Pancreas (tissue), 10 donors: Measurements from ENCODE around the gene SLC35E2B. TPM values are rescaled to one million over a fixed set of nuclear protein-coding genes. Genes with fewer than 3 reads are reported as not detected.

ENCODE experiments used
- ATAC-seq, 4 donors: fragments of 200-7000 bp; cut with Tn5 transposase; one replicate each; pipeline versions ENCODE4 v1.8.0 to v1.9.1; 2020; ENCODE audit warnings: mild to moderate bottlenecking in 4 of 4, moderate library complexity in 4 of 4
- DNase-seq, 6 donors: peaks; one replicate each; pipeline ENCODE4 v3.0.0-alpha.2; 2020
- FAIRE-seq: peaks from 2 replicates; lab custom pipeline; 2012; peaks lifted over from hg19 to GRCh38; lab: Jason Lieb, UNC
- H3K27ac ChIP-seq, 4 donors: fragments of 200-600 bp; sonication (generic); 1 replicate in 3 of 4; 2 replicates in 1 of 4; pipeline versions ENCODE4 v1.5.0 to v1.8.0; 2020
- H3K27me3 ChIP-seq, 4 donors: fragments of 200-600 bp; one replicate each; pipeline ENCODE4 v1.8.0; 2021
- H3K36me3 ChIP-seq, 3 donors: fragments of 200-600 bp; sonication (generic) in 1 of 3; one replicate each; pipeline versions ENCODE4 v1.5.0 to v1.8.0; 2020 to 2021
- H3K4me1 ChIP-seq, 3 donors: fragments of 200-600 bp; one replicate each; pipeline ENCODE4 v1.8.0; 2021
- H3K4me3 ChIP-seq, 4 donors: fragments of 200-600 bp; sonication (generic) in 2 of 4; one replicate each; pipeline versions ENCODE4 v1.5.0 to v1.8.0; 2020 to 2021
- H3K9me3 ChIP-seq, 4 donors: fragments of 200-600 bp; one replicate each; pipeline ENCODE4 v1.8.0; 2021
- WGBS, 2 donors: extraction: QIAGEN DNeasy Blood & Tissue Kit; methylation state at CpG; one replicate each; pipeline ENCODE4 v1.1.7; 2013; 5-methylcytosine and 5-hydroxymethylcytosine counted together
- intact Hi-C, 3 donors: fragments of 100-400 bp; cut with DNase I; formaldehyde crosslinking; loops; one replicate each; pipeline versions ENCODE4 v1.11.1 to v1.14.2; 2022
- polyA plus RNA-seq, 2 donors: library from polyadenylated mRNA; stranded (reverse); fragments of 200-250 nt; gene quantifications; one replicate each; pipeline ENCODE4 v1.2.3, GENCODE V29; 2013
- total RNA-seq, 6 donors: library from RNA; stranded (reverse); fragmentation: NEBNext Ultra II Directional in 4 of 6; extraction: Animal tissue kit (Norgen Biotek cat#: 25700) in 4 of 6; gene quantifications; one replicate each; pipeline versions ENCODE4 v1.2.1 to v1.2.4, GENCODE V29; 2021 to 2023
- TF ChIP-seq, protein P1 (sequence below), 4 donors: fragments of 200-600 bp; sonication (generic) in 3 of 4; IDR thresholded peaks; one replicate each; pipeline versions ENCODE4 v1.5.0 to v1.8.0; 2021; ENCODE audit warnings: antibody characterized with exemption in 4 of 4
- donor health status: healthy with polysubstance abuse.
- donor health status: DM: no; HTN: no; CAD: no; lungs with moderate emphysema.
- donor health status: DM: no; HTN: no; CAD: no.
- donor health status: control.
- donor health status: control.
- donor health status: Bipolar disorder and iron deficiency.
- donor health status: DM: yes; HTN: yes; CAD: no.
- donor health status: DM: no; HTN: no; CAD: no.
- donor health status: DM: no; HTN: no; CAD: no.
- donor health status: DM: yes; HTN: yes; CAD: no.

SLC35E2B gene
- total and polyA plus RNA-seq, 8 donors: 12.1 to 45.4 (median 24.0) TPM

DNA sequence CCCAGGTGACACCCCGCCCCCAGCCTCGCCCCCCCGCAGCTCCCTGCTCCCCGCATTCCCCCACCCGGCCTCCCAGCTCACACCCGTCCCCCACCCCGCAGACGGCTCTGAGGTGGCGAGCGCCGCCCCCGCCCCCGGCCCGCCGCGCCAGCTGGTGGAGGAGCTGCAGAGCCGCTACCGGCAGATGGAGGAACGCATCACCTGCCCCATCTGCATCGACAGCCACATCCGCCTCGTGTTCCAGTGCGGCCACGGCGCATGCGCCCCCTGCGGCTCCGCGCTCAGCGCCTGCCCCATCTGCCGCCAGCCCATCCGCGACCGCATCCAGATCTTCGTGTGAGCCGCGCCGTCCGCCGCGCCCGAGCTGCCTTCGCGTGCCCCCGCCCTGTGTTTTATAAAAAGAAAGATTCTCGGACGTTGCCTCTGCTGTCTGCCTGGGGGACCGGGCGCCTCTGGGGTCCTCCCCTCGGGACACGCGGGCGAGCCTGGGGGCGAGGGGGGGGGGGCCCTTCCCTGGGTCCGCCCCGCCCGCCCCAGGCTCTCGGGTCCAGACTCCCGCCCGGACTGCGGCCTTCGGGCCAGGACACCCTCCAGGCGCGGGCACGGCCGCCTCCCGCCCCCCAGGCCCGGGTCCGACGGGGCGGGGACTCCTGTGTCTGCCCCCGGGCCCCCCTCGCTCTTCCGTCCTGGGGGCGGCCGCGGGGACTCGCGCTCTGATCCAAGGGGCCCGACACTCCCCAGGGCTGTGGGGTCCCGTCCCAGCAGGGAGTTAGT is 62.2 kb downstream of the SLC35E2B start:
- peak in 4 of 6 donors; percentile 41 to 81 (median 58) for DNase-seq

DNA sequence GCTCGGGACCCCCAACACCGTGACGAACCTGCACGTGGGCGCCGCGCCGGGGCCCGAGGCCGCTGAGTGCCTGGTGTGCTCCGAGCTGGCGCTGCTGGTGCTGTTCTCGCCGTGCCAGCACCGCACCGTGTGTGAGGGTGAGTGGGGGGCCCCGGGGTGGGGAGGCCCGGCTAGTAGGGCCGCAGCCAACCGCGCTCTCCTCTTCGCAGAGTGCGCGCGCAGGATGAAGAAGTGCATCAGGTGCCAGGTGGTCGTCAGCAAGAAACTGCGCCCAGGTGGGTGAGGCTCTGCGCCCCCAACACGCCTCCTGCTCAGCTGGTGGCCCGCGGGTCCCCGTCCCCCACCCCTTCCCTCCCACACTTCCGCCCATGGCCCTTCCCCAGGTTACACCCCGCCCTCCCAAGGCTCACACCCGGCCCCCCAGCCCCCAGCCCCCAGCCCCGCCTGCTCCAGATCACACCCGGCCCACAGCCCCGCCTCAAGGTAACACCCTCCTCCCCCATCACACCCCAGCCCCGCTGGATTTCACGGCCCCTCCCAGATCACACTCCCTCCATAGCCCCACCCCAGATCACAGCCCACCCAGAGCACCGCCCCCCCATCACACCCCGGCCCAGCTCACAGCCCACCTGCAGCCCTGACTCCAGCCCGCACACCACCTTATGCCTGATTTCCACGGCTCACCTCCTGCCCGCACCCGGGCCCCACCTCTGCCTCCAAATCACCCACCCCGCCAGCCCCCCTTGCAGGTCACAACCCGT is 63.0 kb downstream of the SLC35E2B start:
- Histone ChIP-seq H3K36me3 (peaks cover 0 to 6% (median 0%) of the 10 kb centered on the region in 3 donors), H3K9me3 (no peaks in the 10 kb centered on the region), H3K4me3 (no peak overlapping the region), H3K27ac (no peak overlapping the region), H3K4me1 (no peaks in the 10 kb centered on the region), H3K27me3 (no peaks in the 10 kb centered on the region)
- ATAC-seq (peak in 1 of 4 donors; percentile 4), FAIRE-seq (no peak), DNase-seq (peak in 3 of 6 donors; percentile 26 to 64 (median 33))
- intact Hi-C loops: no loop called here
- WGBS, 2 donors: 85 to 91% methylated on average over 35 to 48 of the region's 48 CpGs
- TF ChIP-seq, protein P1, sequence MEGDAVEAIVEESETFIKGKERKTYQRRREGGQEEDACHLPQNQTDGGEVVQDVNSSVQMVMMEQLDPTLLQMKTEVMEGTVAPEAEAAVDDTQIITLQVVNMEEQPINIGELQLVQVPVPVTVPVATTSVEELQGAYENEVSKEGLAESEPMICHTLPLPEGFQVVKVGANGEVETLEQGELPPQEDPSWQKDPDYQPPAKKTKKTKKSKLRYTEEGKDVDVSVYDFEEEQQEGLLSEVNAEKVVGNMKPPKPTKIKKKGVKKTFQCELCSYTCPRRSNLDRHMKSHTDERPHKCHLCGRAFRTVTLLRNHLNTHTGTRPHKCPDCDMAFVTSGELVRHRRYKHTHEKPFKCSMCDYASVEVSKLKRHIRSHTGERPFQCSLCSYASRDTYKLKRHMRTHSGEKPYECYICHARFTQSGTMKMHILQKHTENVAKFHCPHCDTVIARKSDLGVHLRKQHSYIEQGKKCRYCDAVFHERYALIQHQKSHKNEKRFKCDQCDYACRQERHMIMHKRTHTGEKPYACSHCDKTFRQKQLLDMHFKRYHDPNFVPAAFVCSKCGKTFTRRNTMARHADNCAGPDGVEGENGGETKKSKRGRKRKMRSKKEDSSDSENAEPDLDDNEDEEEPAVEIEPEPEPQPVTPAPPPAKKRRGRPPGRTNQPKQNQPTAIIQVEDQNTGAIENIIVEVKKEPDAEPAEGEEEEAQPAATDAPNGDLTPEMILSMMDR (IDR thresholded peaks at IDR 0.05): no peak

More for the DNA sequence above, 62.2 kb downstream of the SLC35E2B start:
- peaks cover 0 to 6% (median 0%) of the 10 kb centered on the region in 3 donors for H3K36me3 ChIP-seq
- peak overlapping the region in 2 of 4 donors; percentile 33 to 44 for H3K27ac ChIP-seq
- FAIRE-seq: no peak
- intact Hi-C loops: no loop called here
- 69 to 81% methylated on average over 58 to 81 of the region's 81 CpGs for WGBS, 2 donors
- no peaks in the 10 kb centered on the region for H3K9me3 ChIP-seq
- ATAC-seq: peak in 3 of 4 donors; percentile 33 to 42 (median 39)
- peak overlapping the region in 1 of 4 donors; percentile 10 for H3K4me3 ChIP-seq
- no peaks in the 10 kb centered on the region for H3K4me1 ChIP-seq
- TF ChIP-seq, protein P1 (IDR thresholded peaks at IDR 0.05): no peak
- H3K27me3 ChIP-seq: no peaks in the 10 kb centered on the region

DNA sequence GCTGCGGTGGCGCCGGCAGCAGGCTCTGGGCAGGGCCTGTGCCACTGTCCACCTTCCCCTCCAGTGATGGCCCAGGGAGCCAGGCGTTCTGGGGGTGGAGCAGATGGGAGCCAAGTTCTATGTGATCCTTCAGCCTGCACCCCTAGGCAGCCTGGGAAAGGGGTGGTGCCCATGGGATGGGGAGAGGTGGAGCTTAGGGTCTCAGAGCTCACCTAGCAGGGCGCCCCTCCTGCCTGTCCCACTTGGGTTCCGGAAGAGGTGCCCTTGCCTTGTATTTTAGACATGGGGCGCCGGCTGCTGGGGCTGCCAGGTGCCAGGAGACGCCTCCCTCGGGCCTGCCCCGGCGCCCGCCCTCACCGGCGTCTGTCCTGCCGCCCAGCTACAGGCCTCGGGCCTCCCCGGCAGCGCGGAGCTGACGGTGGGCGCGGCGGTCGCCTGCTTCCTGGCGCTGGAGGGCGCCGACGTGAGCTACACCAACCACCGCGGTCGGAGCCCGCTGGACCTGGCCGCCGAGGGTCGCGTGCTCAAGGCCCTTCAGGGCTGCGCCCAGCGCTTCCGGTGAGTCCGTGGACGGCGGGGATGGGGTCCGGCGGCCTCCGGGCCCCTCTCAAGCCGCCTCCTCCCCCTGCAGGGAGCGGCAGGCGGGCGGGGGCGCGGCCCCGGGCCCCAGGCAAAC is 63.7 kb downstream of the SLC35E2B start:
- Histone ChIP-seq H3K36me3 (peaks cover 0 to 6% (median 0%) of the 10 kb centered on the region in 3 donors), H3K27me3 (no peaks in the 10 kb centered on the region), H3K9me3 (no peaks in the 10 kb centered on the region), H3K27ac (no peak overlapping the region), H3K4me3 (no peak overlapping the region), H3K4me1 (no peaks in the 10 kb centered on the region)
- DNase-seq (peak in 2 of 6 donors; percentile 20 to 60), FAIRE-seq (no peak), ATAC-seq (no peak)
- 83 to 86% methylated on average over 50 to 53 of the region's 53 CpGs for WGBS, 2 donors
- intact Hi-C loops: no loop called here
- TF ChIP-seq, protein P1 (IDR thresholded peaks at IDR 0.05): no peak

DNA sequence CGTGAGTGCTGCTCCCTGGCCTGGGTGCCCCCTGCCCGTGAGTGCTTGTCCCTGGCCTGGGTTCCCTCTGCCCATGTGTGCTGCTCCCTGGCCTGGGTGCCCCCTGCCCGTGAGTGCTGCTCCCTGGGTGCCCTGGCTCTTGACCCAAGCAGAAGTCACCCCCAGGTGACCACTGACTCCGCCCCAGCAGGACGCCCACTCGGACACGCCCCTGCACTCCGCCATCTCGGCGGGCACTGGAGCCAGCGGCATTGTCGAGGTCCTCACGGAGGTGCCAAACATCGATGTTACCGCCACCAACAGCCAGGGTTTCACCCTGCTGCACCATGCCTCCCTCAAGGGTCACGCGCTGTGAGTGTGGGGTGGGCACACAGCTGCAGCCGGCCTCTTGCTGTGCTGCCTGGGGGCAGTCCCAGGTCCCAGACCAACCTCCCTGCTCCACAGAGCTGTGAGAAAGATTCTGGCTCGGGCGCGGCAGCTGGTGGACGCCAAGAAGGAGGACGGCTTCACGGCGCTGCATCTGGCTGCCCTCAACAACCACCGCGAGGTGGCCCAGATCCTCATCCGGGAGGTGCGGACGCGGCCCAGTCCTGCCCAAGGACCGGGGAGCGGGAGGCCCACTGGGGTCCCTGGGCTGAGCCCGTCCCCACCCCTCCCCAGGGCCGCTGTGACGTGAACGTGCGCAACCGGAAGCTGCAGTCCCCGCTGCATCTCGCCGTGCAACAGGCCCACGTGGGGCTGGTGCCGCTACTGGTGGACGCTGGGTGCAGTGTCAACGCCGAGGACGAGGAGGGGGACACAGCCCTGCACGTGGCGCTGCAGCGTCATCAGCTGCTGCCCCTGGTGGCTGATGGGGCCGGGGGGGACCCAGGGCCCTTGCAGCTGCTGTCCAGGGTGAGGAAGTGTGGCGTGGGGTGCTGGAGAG is 64.5 kb downstream of the SLC35E2B start:
- intact Hi-C loops: no loop called here
- no peaks in the 10 kb centered on the region for H3K27me3 ChIP-seq
- FAIRE-seq: no peak

More for the DNA sequence above, 64.5 kb downstream of the SLC35E2B start:
- Histone ChIP-seq H3K4me1 (no peaks in the 10 kb centered on the region), H3K36me3 (peaks cover 0 to 6% (median 0%) of the 10 kb centered on the region in 3 donors), H3K9me3 (no peaks in the 10 kb centered on the region), H3K4me3 (no peak overlapping the region), H3K27ac (no peak overlapping the region)
- TF ChIP-seq, protein P1 (IDR thresholded peaks at IDR 0.05): no peak
- WGBS, 2 donors: 95% methylated on average over 51 to 53 of the region's 53 CpGs
- no peak for ATAC-seq
- DNase-seq: peak in 3 of 6 donors; percentile 13 to 79 (median 35)
